Measurements from ENCODE around the gene SMIM27. TPM values are rescaled to one million over a fixed set of nuclear protein-coding genes. Genes with fewer than 3 reads are reported as not detected.

Gene SMIM27
- total and polyA plus RNA-seq, 2 of the 4 experiments (the other 2 are of a cell fraction), result 1.1 to 3.4 TPM

- H2AFZ ChIP-seq (replicated peaks; ENCODE audit: low read length, poor library complexity), result peak overlapping the region; percentile 95
- in situ Hi-C loops (cut with MboI; ENCODE audit: low sequenced_read_pairs), result no loop called here
These were observed 2.0 kb upstream of the SMIM27 start for GRCh38 chr9:32550150-32550561.

More at GRCh38 chr9:32550150-32550561, 2.0 kb upstream of the SMIM27 start:
- intact Hi-C loops (cut with micrococcal nuclease), result loop anchor here (1.0 to 2.0 kb wide), 2 partner anchors 24 to 171 kb away; partner anchors contain the start of gene RIGI
- Histone ChIP-seq H3K27ac (ENCODE audit: insufficient read depth, low read length) (peak overlapping the region; percentile 36), H4K20me1 (ENCODE audit: insufficient read depth, low read length) (peaks cover 20% of the 10 kb centered on the region), H4K8ac (ENCODE audit: low read depth in 2 of 2, low read length in 2 of 2) (peak overlapping the region in 1 of 2 experiments; percentile 30; a peak in 1 of 4 replicates), H3K36me3 (ENCODE audit: control insufficient read depth, insufficient read depth, low read length) (no peaks in the 10 kb centered on the region), H2BK120ac (ENCODE audit: low read depth, low read length) (no peak overlapping the region), H2BK15ac (ENCODE audit: low read depth, low read length) (no peak overlapping the region), H3K4me2 (ENCODE audit: low read depth, low read length) (peak overlapping the region; percentile 98), H3K23ac (ENCODE audit: low read depth, low read length) (peak overlapping the region; percentile 81), H2AK9ac (replicated peaks; ENCODE audit: low read depth, low read length, poor library complexity) (peak overlapping the region; percentile 67), H2BK5ac (ENCODE audit: low read depth, low read length, poor library complexity, severe bottlenecking) (peak overlapping the region; percentile 27), H3K4me1 (ENCODE audit: control insufficient read depth, insufficient read depth, low read length) (no peaks in the 10 kb centered on the region; the same call in 1 of the 2 replicates), H3K4ac (ENCODE audit: low read depth, low read length) (peak overlapping the region; percentile 43; the same call in 1 of the 2 replicates), H2BK20ac (ENCODE audit: low read depth, low read length) (no peak overlapping the region), H3K14ac (replicated peaks; ENCODE audit: low read depth, low read length) (peak overlapping the region; percentile 80), H4K91ac (ENCODE audit: insufficient read depth, low read depth, low read length) (no peak overlapping the region), H3K27me3 (ENCODE audit: control insufficient read depth, insufficient read depth, low read length) (no peaks in the 10 kb centered on the region), H3K79me1 (ENCODE audit: low read depth in 1 of 2, low read length in 2 of 2) (peaks cover 23 to 36% of the 10 kb centered on the region in 2 experiments), H3K4me3 (ENCODE audit: insufficient read depth, low read depth, low read length) (peak overlapping the region; percentile 94), H3K9me1 (ENCODE audit: insufficient read depth, low read length) (no peaks in the 10 kb centered on the region), H3K9ac (ENCODE audit: low read depth, low read length) (peak overlapping the region; percentile 77), H3K9me3 (ENCODE audit: control insufficient read depth, insufficient read depth, low read length) (no peaks in the 10 kb centered on the region), H3K18ac (ENCODE audit: low read depth, low read length) (no peak overlapping the region), H2AK5ac (ENCODE audit: low read depth, low read length) (peak overlapping the region; percentile 35; the same call in 1 of the 2 replicates), H4K5ac (ENCODE audit: low read depth, low read length) (no peak overlapping the region), H3K56ac (ENCODE audit: extremely low read depth, insufficient read depth, low read length) (peak overlapping the region; percentile 49; the same call in 1 of the 2 replicates)
- TF ChIP-seq CTCF (conservative IDR thresholded peaks at IDR 0.05; ENCODE audit: low read depth, low read length) (peak; percentile 17; the same call in 1 of the 2 replicates), CEBPB (IDR thresholded peaks at IDR 0.05; ENCODE audit: low read depth, low read length) (no peak)
- peak; percentile 53 for DNase-seq
- CTCF ChIA-PET, result interaction anchor here (0.6 to 2.7 kb wide), 6 partner anchors 14 to 171 kb away, joined by 3 to 10 read pairs (median 4); partner anchors contain the start of gene RIGI
- dilution Hi-C loops (cut with HindIII; ENCODE audit: low sequenced_read_pairs, unreplicated experiment), result loop anchor here (25.0 kb wide), 1 partner anchor 113 kb away; no protein-coding TSS in a partner anchor
- BruUV-seq (replicated peaks), result no TSS peak
- ATAC-seq (ENCODE audit: low read depth), result no peak
- 0% methylated on average over 3 of the region's 10 CpGs; no CpG with 5 or more reads in 1 of the 2 experiments for WGBS, 2 experiments (ENCODE audit: extremely low coverage in 2 of 2, insufficient read length in 1 of 2)
- POLR2A ChIA-PET (ENCODE audit: unreplicated experiment), result interaction anchor here (0.6 kb wide), 1 partner anchor 23 kb away, joined by 5 read pairs; no protein-coding TSS in a partner anchor

Data from IMR-90 (cell line).